Heart left ventricle (tissue), 13 donors: ENCODE data around the gene RAB3C.

Experiments used
- CTCF ChIP-seq, 12 donors: fragments of 200-600 bp; sonication (generic) in 4 of 12; IDR thresholded peaks; one replicate each; pipeline versions ENCODE4 v1.5.0 to v1.8.0; 2018 to 2022; ENCODE audit warnings: antibody characterized with exemption in 12 of 12, mild to moderate bottlenecking in 5 of 12
- POLR2A ChIP-seq, 2 donors: fragments of 450-650 bp; IDR thresholded peaks; one replicate each; pipeline ENCODE4 v1.6.1; 2017; ENCODE audit warnings: antibody characterized with exemption in 2 of 2, mild to moderate bottlenecking in 2 of 2, moderate library complexity in 2 of 2
- donor health status: ischemic (EF 13 %, LVEDD 7.1; RV severe dilation, severe dysfunction).
- donor health status: DM: no; HTN: yes; CAD: no.
- donor health status: DM: no; HTN: no; CAD: no.
- donor health status: ischemic (EF 25% LVEDD 6.9; RV normal size, moderate dysfunction).
- donor health status: ischemic (EF 25% LVEDD 5.7; RV mildly dilated, moderate dysfunction).
- donor health status: ischemic (EF 35%, LVEDD 5.7; RV mildly dilated, moderate dysfunction).
- donor health status: nonischemic (EF 11% LVEDD 7.7; RV severe dilation, severe dysfunction).
- donor health status: DM: yes; HTN: yes; CAD: no.
- donor health status: PGD.
- donor health status: ischemic (EF 29% LVEDD 5.4; RV normal size, mild dysfunction).
- donor health status: nonischemic (EF 23%, LVEDD 6.1; RV moderate dilation, normal function).

DNA sequence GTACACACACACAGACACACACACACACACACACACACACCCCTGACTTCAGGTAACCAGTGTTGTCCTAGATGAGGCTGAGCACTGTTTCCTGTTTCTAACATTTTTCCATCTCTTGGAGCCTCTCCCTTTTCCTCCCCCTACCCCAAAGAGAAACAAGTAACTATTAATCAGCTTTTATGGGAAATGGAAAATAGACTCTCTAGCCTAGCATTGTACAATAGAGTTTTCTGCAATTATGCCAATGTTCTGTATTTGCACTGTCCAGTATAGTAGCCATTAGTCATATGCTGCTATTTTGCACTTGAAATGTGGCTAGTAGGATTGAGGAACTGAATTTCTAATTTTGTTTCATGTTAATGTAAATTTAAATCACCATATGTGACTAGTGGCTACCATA, 33.1 kb downstream of the RAB3C start:
- TF ChIP-seq CTCF (IDR thresholded peaks at IDR 0.05) (no peak), POLR2A (IDR thresholded peaks at IDR 0.05) (no peak)
